Central memory CD8-positive, alpha-beta T cell (primary cell): ENCODE measurements around the gene PPP1R27.

Source experiments
- ATAC-seq: fragments of 150-1000 bp; cut with Tn5 transposase; replicated peaks from 2 replicates; pipeline ENCODE4 v1.10.0; 2022; ENCODE audit warnings: mild to moderate bottlenecking, moderate FRiP score, moderate number of reproducible peaks; ENCODE audit not compliant: poor library complexity, severe bottlenecking; ENCODE audit errors: extremely low read depth
- DNase-seq, 2 donors: peaks; one replicate each; pipeline ENCODE4 v3.0.0; 2021; ENCODE audit warnings: low spot score in 2 of 2
- H3K27ac Mint-ChIP-seq: one replicate; pipeline ENCODE4 v1.8.0; 2022; ENCODE audit warnings: low read depth, mild to moderate bottlenecking, moderate library complexity, mixed read lengths
- H3K27me3 Mint-ChIP-seq: one replicate; pipeline ENCODE4 v1.8.0; 2022; ENCODE audit warnings: mixed read lengths
- H3K36me3 Mint-ChIP-seq: one replicate; pipeline ENCODE4 v1.8.0; 2022; ENCODE audit warnings: mild to moderate bottlenecking, moderate library complexity, mixed read lengths; ENCODE audit not compliant: insufficient read depth
- H3K4me1 Mint-ChIP-seq: one replicate; pipeline ENCODE4 v1.8.0; 2022; ENCODE audit warnings: mixed read lengths
- H3K4me3 Mint-ChIP-seq: one replicate; pipeline ENCODE4 v1.8.0; 2022; ENCODE audit warnings: mild to moderate bottlenecking, moderate library complexity, mixed read lengths
- H3K9me3 Mint-ChIP-seq: one replicate; pipeline ENCODE4 v1.8.0; 2022; ENCODE audit warnings: mixed read lengths

Gene PPP1R27

GRCh38 chr17:81807839-81808238 lies 27.0 kb downstream of the PPP1R27 start:
- no peak for ATAC-seq
- no peak overlapping the region for H3K4me3 Mint-ChIP-seq
- H3K9me3 Mint-ChIP-seq, result no peaks in the 10 kb centered on the region
- no peaks in the 10 kb centered on the region for H3K4me1 Mint-ChIP-seq
- DNase-seq, result no peak
- H3K27ac Mint-ChIP-seq, result no peak overlapping the region
- peaks cover 27% of the 10 kb centered on the region for H3K27me3 Mint-ChIP-seq
- H3K36me3 Mint-ChIP-seq, result no peaks in the 10 kb centered on the region

GRCh38 chr17:81807210-81807719 lies 27.6 kb downstream of the PPP1R27 start:
- DNase-seq, result no peak
- Mint-ChIP-seq H3K36me3 (no peaks in the 10 kb centered on the region), H3K4me3 (no peak overlapping the region), H3K4me1 (no peaks in the 10 kb centered on the region), H3K27ac (no peak overlapping the region), H3K27me3 (peaks cover 33% of the 10 kb centered on the region), H3K9me3 (no peaks in the 10 kb centered on the region)
- ATAC-seq, result no peak

GRCh38 chr17:81806461-81807209 lies 28.2 kb downstream of the PPP1R27 start:
- ATAC-seq (no peak), DNase-seq (no peak)
- Mint-ChIP-seq H3K9me3 (no peaks in the 10 kb centered on the region), H3K4me3 (no peak overlapping the region), H3K4me1 (no peaks in the 10 kb centered on the region), H3K27me3 (peaks cover 39% of the 10 kb centered on the region), H3K27ac (no peak overlapping the region), H3K36me3 (no peaks in the 10 kb centered on the region)

- peaks cover 46% of the 10 kb centered on the region for H3K27me3 Mint-ChIP-seq
- DNase-seq (no peak), ATAC-seq (no peak)
- H3K9me3 Mint-ChIP-seq, result no peaks in the 10 kb centered on the region
- no peaks in the 10 kb centered on the region for H3K4me1 Mint-ChIP-seq
- no peaks in the 10 kb centered on the region for H3K36me3 Mint-ChIP-seq
- no peak overlapping the region for H3K27ac Mint-ChIP-seq
- H3K4me3 Mint-ChIP-seq, result no peak overlapping the region
Observed at GRCh38 chr17:81805707-81806460, 29.0 kb downstream of the PPP1R27 start.

- peaks cover 49% of the 10 kb centered on the region for H3K27me3 Mint-ChIP-seq
- no peaks in the 10 kb centered on the region for H3K36me3 Mint-ChIP-seq
- H3K9me3 Mint-ChIP-seq, result no peaks in the 10 kb centered on the region
- no peak overlapping the region for H3K4me3 Mint-ChIP-seq
- no peaks in the 10 kb centered on the region for H3K4me1 Mint-ChIP-seq
- ATAC-seq, result no peak
- DNase-seq, result no peak
- H3K27ac Mint-ChIP-seq, result no peak overlapping the region
Observed at GRCh38 chr17:81804559-81805399, 30.1 kb downstream of the PPP1R27 start.

GRCh38 chr17:81803728-81804558 lies 30.9 kb downstream of the PPP1R27 start, which contains the start of gene GCGR:
Gene GCGR (plus strand): TSS chr17:81804150. CDS start chr17:81809019, 4,869 bp downstream.
- no peak for ATAC-seq
- H3K4me1 Mint-ChIP-seq, result no peaks in the 10 kb centered on the region
- no peaks in the 10 kb centered on the region for H3K36me3 Mint-ChIP-seq
- DNase-seq, result no peak
- no peak within 1 kb of the TSS for H3K4me3 Mint-ChIP-seq
- H3K27ac Mint-ChIP-seq, result no peak within 1 kb of the TSS
- no peaks in the 10 kb centered on the region for H3K9me3 Mint-ChIP-seq
- peaks cover 45% of the 10 kb centered on the region for H3K27me3 Mint-ChIP-seq

- DNase-seq (no peak), ATAC-seq (no peak)
- Mint-ChIP-seq H3K36me3 (no peaks in the 10 kb centered on the region), H3K4me3 (no peak overlapping the region), H3K9me3 (no peaks in the 10 kb centered on the region), H3K27me3 (peaks cover 41% of the 10 kb centered on the region), H3K4me1 (no peaks in the 10 kb centered on the region), H3K27ac (no peak overlapping the region)
Observed at GRCh38 chr17:81802856-81803643, 31.8 kb downstream of the PPP1R27 start.

GRCh38 chr17:81802048-81802758 lies 32.6 kb downstream of the PPP1R27 start:
- Mint-ChIP-seq H3K36me3 (no peaks in the 10 kb centered on the region), H3K27ac (no peak overlapping the region), H3K4me1 (no peaks in the 10 kb centered on the region), H3K4me3 (no peak overlapping the region), H3K9me3 (no peaks in the 10 kb centered on the region), H3K27me3 (peaks cover 41% of the 10 kb centered on the region)
- no peak for ATAC-seq
- no peak for DNase-seq

- ATAC-seq (no peak), DNase-seq (no peak)
- Mint-ChIP-seq H3K36me3 (no peaks in the 10 kb centered on the region), H3K4me1 (no peaks in the 10 kb centered on the region), H3K27ac (no peak overlapping the region), H3K27me3 (peaks cover 41% of the 10 kb centered on the region), H3K9me3 (no peaks in the 10 kb centered on the region), H3K4me3 (no peak overlapping the region)
Observed at GRCh38 chr17:81801327-81801726, 33.5 kb downstream of the PPP1R27 start.

GRCh38 chr17:81794509-81794908 lies 40.3 kb downstream of the PPP1R27 start:
- Mint-ChIP-seq H3K9me3 (no peaks in the 10 kb centered on the region), H3K36me3 (no peaks in the 10 kb centered on the region), H3K4me3 (no peak overlapping the region), H3K27me3 (peaks cover 2% of the 10 kb centered on the region), H3K27ac (no peak overlapping the region), H3K4me1 (no peaks in the 10 kb centered on the region)
- ATAC-seq (no peak), DNase-seq (no peak)

GRCh38 chr17:81794074-81794476 lies 40.8 kb downstream of the PPP1R27 start:
- no peak overlapping the region for H3K4me3 Mint-ChIP-seq
- no peaks in the 10 kb centered on the region for H3K4me1 Mint-ChIP-seq
- H3K9me3 Mint-ChIP-seq, result no peaks in the 10 kb centered on the region
- H3K27ac Mint-ChIP-seq, result no peak overlapping the region
- H3K27me3 Mint-ChIP-seq, result no peaks in the 10 kb centered on the region
- ATAC-seq (no peak), DNase-seq (no peak)
- no peaks in the 10 kb centered on the region for H3K36me3 Mint-ChIP-seq
